Chondrocyte (in vitro differentiated cells): ENCODE data around the gene EDNRB. TPM values are rescaled to one million over a fixed set of nuclear protein-coding genes. Genes with fewer than 3 reads are reported as not detected.

Experiments used
- DNase-seq: peaks from one replicate; pipeline ENCODE4 v3.0.0; 2021; ENCODE audit warnings: mixed read lengths, low spot score
- H3K27ac Mint-ChIP-seq: one replicate; pipeline ENCODE4 v1.8.0; 2021; ENCODE audit warnings: mild to moderate bottlenecking, moderate library complexity, mixed read lengths; ENCODE audit not compliant: unreplicated experiment
- H3K27me3 Mint-ChIP-seq: 2 replicates; pipeline ENCODE4 v1.8.0; 2021; ENCODE audit warnings: low read depth, mixed read lengths
- H3K36me3 Mint-ChIP-seq: 2 replicates; pipeline ENCODE4 v1.8.0; 2021; ENCODE audit warnings: low read depth, mixed read lengths
- H3K4me1 Mint-ChIP-seq: 2 replicates; pipeline ENCODE4 v1.8.0; 2021; ENCODE audit warnings: low read depth, mild to moderate bottlenecking, mixed read lengths
- H3K4me3 Mint-ChIP-seq: one replicate; pipeline ENCODE4 v1.8.0; 2021; ENCODE audit warnings: mild to moderate bottlenecking, moderate library complexity, mixed read lengths; ENCODE audit not compliant: unreplicated experiment
- H3K9me3 Mint-ChIP-seq: 2 replicates; pipeline ENCODE4 v1.8.0; 2021; ENCODE audit warnings: low read depth, mixed read lengths
- CTCF ChIP-seq: fragments of 200-600 bp; sonication (generic); IDR thresholded peaks from 2 replicates; pipeline ENCODE4 v1.5.0; 2021; ENCODE audit warnings: antibody characterized with exemption, mild to moderate bottlenecking, moderate library complexity
- total RNA-seq: library from RNA; stranded (reverse); gene quantifications from 3 replicates; pipeline ENCODE4 v1.2.1, GENCODE V29; 2021

The EDNRB gene
- total RNA-seq, 1 donor from 2014 or later = not detected

- Mint-ChIP-seq H3K9me3 (no peaks in the 10 kb centered on the region), H3K27me3 (peaks cover 2% of the 10 kb centered on the region), H3K4me1 (no peaks in the 10 kb centered on the region), H3K27ac (no peak overlapping the region), H3K36me3 (no peaks in the 10 kb centered on the region), H3K4me3 (no peak overlapping the region)
- no peak for TF ChIP-seq CTCF
- no peak for DNase-seq
These were observed 42.5 kb downstream of the EDNRB start for GRCh38 chr13:77876176-77876575.

GRCh38 chr13:77874406-77874805 lies 44.2 kb downstream of the EDNRB start:
- Mint-ChIP-seq H3K4me1 (no peaks in the 10 kb centered on the region), H3K9me3 (no peaks in the 10 kb centered on the region), H3K36me3 (no peaks in the 10 kb centered on the region), H3K27me3 (peaks cover 2% of the 10 kb centered on the region), H3K27ac (no peak overlapping the region), H3K4me3 (no peak overlapping the region)
- TF ChIP-seq CTCF = no peak
- no peak for DNase-seq

- Mint-ChIP-seq H3K36me3 (peaks cover 2% of the 10 kb centered on the region), H3K9me3 (peaks cover 7% of the 10 kb centered on the region), H3K4me1 (no peaks in the 10 kb centered on the region), H3K27ac (no peak overlapping the region), H3K27me3 (no peaks in the 10 kb centered on the region), H3K4me3 (no peak overlapping the region)
- no peak for TF ChIP-seq CTCF
- DNase-seq = peak; percentile 48
These were observed 45.6 kb downstream of the EDNRB start for GRCh38 chr13:77872995-77873394.

GRCh38 chr13:77871596-77871995 lies 47.0 kb downstream of the EDNRB start:
- Mint-ChIP-seq H3K36me3 (peaks cover 2% of the 10 kb centered on the region), H3K27me3 (no peaks in the 10 kb centered on the region), H3K27ac (no peak overlapping the region), H3K4me3 (no peak overlapping the region), H3K4me1 (no peaks in the 10 kb centered on the region), H3K9me3 (peaks cover 16% of the 10 kb centered on the region)
- DNase-seq = no peak
- no peak for TF ChIP-seq CTCF

GRCh38 chr13:77868717-77869116 lies 49.9 kb downstream of the EDNRB start:
- no peak for DNase-seq
- no peaks in the 10 kb centered on the region for H3K27me3 Mint-ChIP-seq
- no peaks in the 10 kb centered on the region for H3K4me1 Mint-ChIP-seq
- H3K27ac Mint-ChIP-seq = no peak overlapping the region
- no peak for TF ChIP-seq CTCF
- H3K9me3 Mint-ChIP-seq = peaks cover 16% of the 10 kb centered on the region
- no peak overlapping the region for H3K4me3 Mint-ChIP-seq
- H3K36me3 Mint-ChIP-seq = peaks cover 2% of the 10 kb centered on the region
